GM21381 (cell line): ENCODE data around the gene MARCHF3.
"Not testable (repeated sequence)": the region's sequence is repeated elsewhere in the genome, so short reads cannot be mapped to it uniquely, and the experiment has no call there.

Experiments
- ATAC-seq: cut with Tn5 transposase; IDR thresholded peaks from one replicate; pipeline ENCODE4 v1.9.1; 2021; ENCODE audit warnings: mild to moderate bottlenecking, moderate library complexity; ENCODE audit not compliant: unreplicated experiment

MARCHF3 gene

GRCh38 chr5:126852841-126853271 lies 177.5 kb downstream of the MARCHF3 start:
- no peak for ATAC-seq

GRCh38 chr5:126852091-126852571 lies 178.2 kb downstream of the MARCHF3 start:
- ATAC-seq: peak; percentile 78

- no peak for ATAC-seq
Observed at GRCh38 chr5:126851501-126852011, 178.8 kb downstream of the MARCHF3 start.

- no peak for ATAC-seq
Observed at GRCh38 chr5:126849101-126849678, 181.2 kb downstream of the MARCHF3 start.

- no peak for ATAC-seq
Observed at GRCh38 chr5:126848253-126848652, 182.1 kb downstream of the MARCHF3 start.

GRCh38 chr5:126847826-126848251 lies 182.5 kb downstream of the MARCHF3 start:
- ATAC-seq: no peak

GRCh38 chr5:126847456-126847820 lies 182.9 kb downstream of the MARCHF3 start:
- no peak for ATAC-seq

- ATAC-seq: no peak
Observed at GRCh38 chr5:126846744-126847455, 183.5 kb downstream of the MARCHF3 start.

GRCh38 chr5:126846344-126846743 lies 184.0 kb downstream of the MARCHF3 start:
- ATAC-seq: no peak

GRCh38 chr5:126845470-126846070 lies 184.8 kb downstream of the MARCHF3 start:
- ATAC-seq: peak; percentile 83

GRCh38 chr5:126843375-126843774 lies 187.0 kb downstream of the MARCHF3 start:
- not testable (repeated sequence) for ATAC-seq

GRCh38 chr5:126839407-126839806 lies 191.0 kb downstream of the MARCHF3 start:
- not testable (repeated sequence) for ATAC-seq

- no peak for ATAC-seq
Observed at GRCh38 chr5:126837906-126838539, 192.3 kb downstream of the MARCHF3 start.

GRCh38 chr5:126837242-126837641 lies 193.1 kb downstream of the MARCHF3 start:
- ATAC-seq: no peak

GRCh38 chr5:126836778-126837177 lies 193.6 kb downstream of the MARCHF3 start:
- no peak for ATAC-seq

- no peak for ATAC-seq
Observed at GRCh38 chr5:126831156-126831555, 199.2 kb downstream of the MARCHF3 start.

GRCh38 chr5:126830061-126830460 lies 200.3 kb downstream of the MARCHF3 start:
- no peak for ATAC-seq

- no peak for ATAC-seq
Observed at GRCh38 chr5:126829098-126829497, 201.3 kb downstream of the MARCHF3 start.

- no peak for ATAC-seq
Observed at GRCh38 chr5:126826619-126827215, 203.6 kb downstream of the MARCHF3 start.

- no peak for ATAC-seq
Observed at GRCh38 chr5:126819253-126819652, 211.1 kb downstream of the MARCHF3 start.

GRCh38 chr5:126818736-126819135 lies 211.6 kb downstream of the MARCHF3 start:
- ATAC-seq: no peak
